ENCODE results near the gene CTAG1B.
"Not testable (repeated sequence)": the region's sequence is repeated elsewhere in the genome, so short reads cannot be mapped to it uniquely, and the experiment has no call there.

Gene CTAG1B

DNA sequence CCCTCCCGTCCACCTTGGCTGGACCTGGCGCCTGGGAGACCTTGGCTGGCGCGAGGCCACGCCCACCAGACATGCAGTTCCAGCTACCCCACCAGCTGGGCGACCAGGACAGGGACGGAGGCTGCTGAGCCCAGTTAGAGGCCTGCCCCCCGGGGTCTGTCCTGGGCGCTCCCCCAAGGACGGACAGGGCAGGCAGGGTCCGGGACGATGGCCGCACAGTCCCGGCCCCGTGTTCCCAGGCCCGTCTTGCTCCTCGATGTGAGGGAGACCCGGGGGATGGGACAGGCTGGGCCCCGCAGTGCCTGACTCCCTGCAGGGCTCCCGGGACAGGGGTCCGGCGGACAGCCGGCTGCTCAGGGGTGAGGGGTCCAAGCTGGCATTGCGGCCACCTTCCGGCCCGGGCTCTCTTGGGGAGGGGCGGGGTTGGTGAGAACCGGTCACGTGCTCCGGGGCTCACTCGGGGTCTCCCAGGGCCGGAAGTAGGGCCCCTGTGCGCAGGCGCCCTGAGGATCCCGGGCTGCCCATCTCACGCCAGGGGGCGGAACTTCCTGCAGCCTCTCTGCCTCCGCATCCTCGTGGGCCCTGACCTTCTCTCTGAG is 34.4 kb downstream of the CTAG1B start, which contains the start of gene CTAG1A:
Gene CTAG1A (plus strand): TSS at position 549 of the 599 bp plus-strand sequence. CDS start 74 bp downstream, outside the sequence.
- not testable (repeated sequence) for H3K9me3 Mint-ChIP-seq; H3K4me3 Mint-ChIP-seq; H3K36me3 Mint-ChIP-seq (ENCODE audit: low read depth); H3K4me1 Mint-ChIP-seq (ENCODE audit: low read depth); H3K27ac Mint-ChIP-seq; DNase-seq; H3K27me3 Mint-ChIP-seq

DNA sequence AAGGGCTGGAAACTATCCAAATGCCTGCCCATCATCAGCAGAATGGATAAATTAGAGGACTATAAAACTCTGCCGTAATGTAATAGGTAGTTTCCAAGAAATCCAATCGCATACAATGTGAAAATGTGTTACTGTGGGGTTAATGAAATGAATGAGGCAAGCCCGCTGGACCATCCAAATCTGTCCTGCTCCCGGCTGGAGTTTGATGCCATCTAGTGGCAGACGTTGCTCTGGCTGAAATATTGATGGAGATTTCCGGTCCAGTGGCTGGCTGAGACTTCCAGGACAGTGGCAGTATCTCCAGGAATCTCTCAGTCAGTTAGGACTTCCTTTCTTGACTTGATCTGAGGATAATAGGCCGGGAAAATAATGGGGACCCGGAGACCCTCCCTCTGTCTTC is 36.1 kb downstream of the CTAG1B start:
- not testable (repeated sequence) for DNase-seq; H3K36me3 Mint-ChIP-seq (ENCODE audit: low read depth); H3K9me3 Mint-ChIP-seq; H3K4me3 Mint-ChIP-seq; H3K27me3 Mint-ChIP-seq; H3K4me1 Mint-ChIP-seq (ENCODE audit: low read depth); H3K27ac Mint-ChIP-seq

DNA sequence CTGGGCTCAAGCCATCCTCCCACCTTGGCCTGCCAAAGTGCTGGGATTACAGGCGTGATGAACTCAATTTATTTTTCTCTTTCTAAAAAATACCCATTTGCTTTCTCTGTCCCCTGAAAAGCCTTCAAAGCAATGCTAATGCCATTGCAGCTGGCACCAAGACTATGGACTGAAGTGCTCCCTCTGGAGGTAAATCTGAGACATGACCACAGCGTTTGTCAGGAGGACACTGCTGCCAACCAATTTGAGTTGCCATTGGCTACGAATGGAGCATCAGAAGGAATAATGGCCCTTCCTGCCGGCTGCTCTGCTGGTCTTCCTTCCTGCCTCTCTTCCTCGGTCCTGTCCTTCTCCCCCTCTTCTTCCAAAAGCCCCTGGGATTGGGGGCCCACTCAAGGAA is 44.0 kb downstream of the CTAG1B start:
- H3K36me3 Mint-ChIP-seq (ENCODE audit: low read depth); H3K27me3 Mint-ChIP-seq; H3K27ac Mint-ChIP-seq; H3K4me1 Mint-ChIP-seq (ENCODE audit: low read depth); H3K9me3 Mint-ChIP-seq; DNase-seq; H3K4me3 Mint-ChIP-seq: not testable (repeated sequence)

DNA sequence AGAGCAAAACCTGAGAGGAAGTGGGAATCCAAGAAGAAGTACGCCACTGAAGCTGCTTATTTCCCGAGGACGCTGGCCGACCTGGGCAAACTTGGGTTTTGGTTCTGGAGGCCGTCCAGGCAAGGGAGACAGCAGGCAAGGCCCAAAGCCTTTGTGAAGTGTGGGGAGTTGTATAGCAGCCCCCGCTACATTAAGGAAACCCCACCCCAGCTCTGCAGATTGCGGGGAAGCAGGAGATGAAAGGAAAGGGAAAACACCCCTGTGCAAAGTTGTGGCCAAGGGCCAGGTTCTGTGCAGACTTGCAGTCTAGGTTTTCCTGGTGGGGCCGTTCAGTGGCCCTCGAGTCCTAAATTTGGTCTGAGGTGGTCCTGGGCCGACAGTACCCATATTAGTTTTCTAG is 46.0 kb downstream of the CTAG1B start:
- H3K9me3 Mint-ChIP-seq; H3K27me3 Mint-ChIP-seq; H3K4me3 Mint-ChIP-seq; DNase-seq; H3K4me1 Mint-ChIP-seq (ENCODE audit: low read depth); H3K27ac Mint-ChIP-seq; H3K36me3 Mint-ChIP-seq (ENCODE audit: low read depth): not testable (repeated sequence)

DNA sequence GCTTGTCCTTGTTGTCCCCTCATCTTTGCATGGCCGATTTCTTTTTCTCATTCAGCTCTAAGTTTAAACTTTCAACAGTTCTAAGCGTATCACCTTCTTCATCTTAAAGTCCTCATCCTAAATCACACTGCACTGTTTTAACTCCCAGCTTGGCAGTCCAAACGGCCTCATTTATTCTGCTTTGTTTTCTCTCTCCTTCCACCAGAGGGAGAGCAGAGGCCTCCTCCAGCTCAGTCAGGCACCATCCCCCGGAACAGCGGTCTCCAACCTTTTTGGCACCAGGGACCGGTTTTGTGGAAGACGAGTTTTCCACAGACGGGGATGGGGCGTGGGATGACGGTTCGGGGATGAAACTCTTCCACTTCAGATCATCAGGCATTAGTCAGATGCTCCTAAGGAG is 48.7 kb downstream of the CTAG1B start:
- not testable (repeated sequence) for DNase-seq; H3K36me3 Mint-ChIP-seq (ENCODE audit: low read depth); H3K27ac Mint-ChIP-seq; H3K27me3 Mint-ChIP-seq; H3K9me3 Mint-ChIP-seq; H3K4me1 Mint-ChIP-seq (ENCODE audit: low read depth); H3K4me3 Mint-ChIP-seq

Measured in activated T-cell treated with anti-CD3 and anti-CD28 coated beads, Interleukin-2, amount 50 U/mL, for 24 hours (primary cell).